22Rv1 (cell line): Measurements from ENCODE around the gene DCUN1D3.

Source experiments
- ZFX ChIP-seq: fragments of 450-650 bp; IDR thresholded peaks from 2 replicates; pipeline ENCODE4 v1.6.1; 2017; ENCODE audit warnings: antibody characterized with exemption, borderline replicate concordance
- TF ChIP-seq, protein P1 (sequence below): fragments of 450-650 bp; IDR thresholded peaks from 2 replicates; pipeline ENCODE4 v1.5.1; 2017; ENCODE audit warnings: mild to moderate bottlenecking

DNA sequence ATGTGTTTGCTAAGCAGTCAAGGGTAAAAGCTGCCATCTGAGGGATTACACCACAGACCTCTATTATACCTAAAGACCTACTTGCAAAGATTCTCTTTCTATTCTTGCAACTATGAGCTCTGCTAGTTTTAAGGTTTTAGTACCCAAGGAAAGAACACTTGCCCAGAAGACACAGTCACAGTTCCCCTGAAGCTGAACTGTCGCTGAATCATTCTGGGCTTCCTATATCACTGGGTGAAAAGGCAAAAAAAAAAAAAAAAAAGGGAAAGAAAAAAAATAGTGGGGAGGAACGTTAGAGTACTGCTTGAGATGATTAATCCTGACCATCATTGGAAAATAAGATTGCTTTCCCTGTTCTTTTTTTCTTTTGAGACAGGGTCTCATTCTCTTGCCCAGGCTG, 38.3 kb upstream of the DCUN1D3 start:
- no peak for TF ChIP-seq ZFX
- TF ChIP-seq, protein P1, sequence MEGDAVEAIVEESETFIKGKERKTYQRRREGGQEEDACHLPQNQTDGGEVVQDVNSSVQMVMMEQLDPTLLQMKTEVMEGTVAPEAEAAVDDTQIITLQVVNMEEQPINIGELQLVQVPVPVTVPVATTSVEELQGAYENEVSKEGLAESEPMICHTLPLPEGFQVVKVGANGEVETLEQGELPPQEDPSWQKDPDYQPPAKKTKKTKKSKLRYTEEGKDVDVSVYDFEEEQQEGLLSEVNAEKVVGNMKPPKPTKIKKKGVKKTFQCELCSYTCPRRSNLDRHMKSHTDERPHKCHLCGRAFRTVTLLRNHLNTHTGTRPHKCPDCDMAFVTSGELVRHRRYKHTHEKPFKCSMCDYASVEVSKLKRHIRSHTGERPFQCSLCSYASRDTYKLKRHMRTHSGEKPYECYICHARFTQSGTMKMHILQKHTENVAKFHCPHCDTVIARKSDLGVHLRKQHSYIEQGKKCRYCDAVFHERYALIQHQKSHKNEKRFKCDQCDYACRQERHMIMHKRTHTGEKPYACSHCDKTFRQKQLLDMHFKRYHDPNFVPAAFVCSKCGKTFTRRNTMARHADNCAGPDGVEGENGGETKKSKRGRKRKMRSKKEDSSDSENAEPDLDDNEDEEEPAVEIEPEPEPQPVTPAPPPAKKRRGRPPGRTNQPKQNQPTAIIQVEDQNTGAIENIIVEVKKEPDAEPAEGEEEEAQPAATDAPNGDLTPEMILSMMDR, result no peak
